Stimulated activated CD4-positive, alpha-beta T cell treated with anti-CD3 and anti-CD28 coated beads, Interleukin-4, amount 100 ng/mL, for 1 hour (primary cell): ENCODE measurements around the gene GALNTL6.
"Not testable (repeated sequence)": the region's sequence is repeated elsewhere in the genome, so short reads cannot be mapped to it uniquely, and the experiment has no call there.

Experiments
- DNase-seq: peaks from one replicate; pipeline ENCODE4 v3.0.0-alpha.2; 2020

Gene GALNTL6

DNA sequence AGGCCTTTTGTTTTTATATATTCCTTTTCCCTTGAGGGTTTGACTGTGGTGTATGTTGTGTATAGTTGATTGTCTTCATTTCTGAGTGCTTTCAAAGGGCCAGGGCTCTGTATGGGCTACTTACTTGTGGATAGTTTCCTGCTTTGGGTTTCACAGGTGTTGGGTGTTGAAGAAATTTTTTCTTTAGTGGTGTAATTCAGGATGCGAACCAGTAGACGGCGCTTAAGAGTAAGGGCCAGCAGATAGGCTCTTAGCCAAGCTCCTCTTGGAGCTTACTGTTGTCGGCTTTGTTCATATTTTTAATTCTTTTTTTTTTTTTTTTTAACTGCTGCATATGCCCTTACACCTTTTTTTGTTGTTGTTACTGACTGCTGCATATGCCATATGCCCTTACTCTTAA, 1079.1 kb downstream of the GALNTL6 start:
- no peak for DNase-seq

- no peak for DNase-seq
These were observed 1082.5 kb downstream of the GALNTL6 start for GRCh38 chr4:172895699-172896098.

- no peak for DNase-seq
These were observed 1083.8 kb downstream of the GALNTL6 start for GRCh38 chr4:172897046-172897445.

DNA sequence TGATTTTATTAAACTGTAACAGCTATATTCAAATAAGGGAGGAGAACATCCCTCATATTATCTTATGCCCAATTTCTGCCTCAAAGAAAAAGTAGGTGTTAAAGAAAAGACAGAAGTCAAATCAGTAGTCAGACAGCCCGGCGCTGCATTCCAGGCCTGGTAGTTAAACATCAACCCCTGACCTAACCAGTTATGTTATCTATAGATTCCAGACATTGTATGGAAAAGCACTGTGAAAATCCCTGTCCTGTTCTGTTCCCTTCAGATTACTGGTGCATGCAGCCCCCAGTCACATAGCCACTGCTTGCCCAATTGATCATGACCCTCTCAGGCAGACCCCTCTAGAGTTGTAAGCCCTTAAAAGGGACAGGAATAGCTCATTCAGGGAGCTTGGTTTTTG, 1085.5 kb downstream of the GALNTL6 start:
- DNase-seq, result no peak

DNA sequence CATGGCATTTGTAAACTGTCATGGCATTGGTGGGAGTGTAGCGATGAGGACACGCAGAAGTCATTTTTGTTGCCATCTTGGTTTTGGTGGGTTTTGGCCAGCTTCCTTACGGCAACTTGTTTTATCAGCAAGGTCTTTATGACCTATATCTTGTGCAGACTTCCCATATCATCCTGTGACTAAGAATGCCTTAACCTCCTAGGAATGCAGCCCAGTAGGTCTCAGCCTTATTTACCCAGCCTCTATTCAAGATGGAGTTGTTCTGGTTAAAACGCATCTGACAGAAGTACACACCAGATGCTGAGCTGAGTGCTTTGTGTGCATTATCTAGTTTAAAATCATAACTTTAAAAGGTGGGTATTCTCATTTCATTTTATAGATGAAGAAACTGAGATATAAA, 1086.7 kb downstream of the GALNTL6 start:
- no peak for DNase-seq

GRCh38 chr4:172900900-172901299, 1087.7 kb downstream of the GALNTL6 start:
- DNase-seq, result no peak

DNA sequence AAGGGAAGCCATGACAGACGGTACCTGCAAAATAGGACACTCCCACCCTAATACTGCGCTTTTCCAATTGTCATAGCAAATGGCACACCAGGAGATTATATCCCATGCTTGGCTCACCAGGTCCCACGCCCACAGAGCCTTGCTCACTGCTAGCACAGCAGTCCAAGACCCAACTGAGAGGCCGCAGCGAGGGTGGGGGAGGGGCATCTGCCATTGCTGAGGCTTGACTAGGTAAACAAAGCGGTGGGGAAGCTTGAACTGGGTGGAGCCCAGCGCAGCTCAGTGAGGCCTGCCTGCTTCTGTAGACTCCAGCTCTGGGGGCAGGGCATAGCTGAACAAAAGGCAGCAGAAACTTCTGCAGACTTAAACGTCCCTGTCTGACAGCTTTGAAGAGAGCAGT, 1099.3 kb downstream of the GALNTL6 start:
- DNase-seq, result not testable (repeated sequence)

DNA sequence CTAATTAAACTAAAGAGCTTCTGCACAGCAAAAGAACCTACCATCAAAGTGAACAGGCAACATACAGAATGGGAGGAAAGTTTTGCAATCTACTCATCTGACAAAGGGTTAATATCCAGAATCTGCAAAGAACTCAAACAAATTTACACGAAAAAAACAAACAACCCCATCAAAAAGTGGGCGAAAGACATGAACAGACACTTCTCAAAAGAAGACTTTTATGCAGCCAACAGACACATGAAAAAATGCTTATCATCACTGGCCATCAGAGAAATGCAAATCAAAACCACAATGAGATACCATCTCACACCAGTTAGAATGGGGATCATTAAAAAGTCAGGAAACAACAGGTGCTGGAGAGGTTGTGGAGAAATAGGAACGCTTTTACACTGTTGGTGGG, 1104.2 kb downstream of the GALNTL6 start:
- DNase-seq, result not testable (repeated sequence)

DNA sequence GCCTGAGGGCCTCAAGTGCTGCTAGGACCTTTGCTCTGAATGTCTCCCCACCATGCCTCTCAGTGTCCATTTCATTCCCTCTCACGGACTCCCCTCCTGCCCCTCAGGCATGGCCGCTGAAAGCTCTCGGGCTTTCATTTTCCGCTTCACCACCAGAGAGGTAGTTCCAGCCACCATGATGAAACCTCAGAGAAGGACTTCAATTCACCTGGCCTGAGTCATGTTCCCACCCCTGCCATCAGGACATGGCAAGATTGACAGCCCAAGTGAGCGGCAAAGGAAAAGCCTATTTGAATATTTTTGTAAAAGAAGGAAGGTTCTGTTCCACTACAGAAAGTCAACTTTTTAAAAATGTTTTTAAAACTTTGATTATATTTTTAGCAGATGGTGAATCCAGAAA, 1106.1 kb downstream of the GALNTL6 start:
- DNase-seq, result no peak

- DNase-seq, result no peak
These were observed 1114.1 kb downstream of the GALNTL6 start for GRCh38 chr4:172927096-172927814.

DNA sequence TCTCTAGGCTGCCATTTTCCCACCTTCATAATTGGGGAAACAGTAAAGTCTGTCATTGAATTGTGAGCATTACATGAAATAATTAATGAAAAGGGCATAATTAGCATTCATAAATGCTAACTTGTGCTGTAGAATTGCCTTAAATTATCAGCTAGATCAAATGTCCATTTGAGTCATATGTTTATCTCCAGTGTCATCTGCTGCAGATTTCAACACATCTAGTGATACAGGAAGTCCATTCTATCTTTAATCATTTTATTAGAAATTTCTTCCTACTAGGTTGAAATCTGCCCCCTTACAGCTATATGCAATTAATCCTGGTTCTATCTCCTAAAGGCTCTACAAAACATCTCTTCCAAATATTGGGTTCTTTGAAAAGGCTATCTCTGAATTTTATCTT, 1115.1 kb downstream of the GALNTL6 start:
- no peak for DNase-seq

- no peak for DNase-seq
These were observed 1125.0 kb downstream of the GALNTL6 start for GRCh38 chr4:172938072-172938829.

DNA sequence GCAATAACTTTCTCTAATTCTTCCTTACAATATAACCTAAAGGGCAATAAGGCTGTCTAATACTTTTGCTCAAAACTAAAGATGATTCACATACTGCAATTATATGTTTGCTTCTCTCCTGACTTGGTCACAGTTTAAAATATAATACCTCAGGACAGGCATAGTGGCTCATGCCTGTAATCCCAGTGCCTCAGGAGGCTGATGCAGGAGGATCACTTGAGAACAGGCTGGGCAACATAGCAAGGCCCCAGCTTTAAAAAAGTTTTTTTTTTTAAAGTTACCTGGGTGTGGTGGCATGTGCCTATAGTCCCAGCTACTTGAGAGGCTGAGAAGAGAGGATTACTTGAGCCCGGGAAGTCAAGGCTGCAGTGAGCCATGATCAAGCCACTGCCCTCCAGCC, 1125.7 kb downstream of the GALNTL6 start:
- DNase-seq, result no peak

GRCh38 chr4:172942840-172943239, 1129.6 kb downstream of the GALNTL6 start:
- no peak for DNase-seq

GRCh38 chr4:172945611-172946010, 1132.4 kb downstream of the GALNTL6 start:
- DNase-seq, result no peak

- DNase-seq, result no peak
These were observed 1133.3 kb downstream of the GALNTL6 start for GRCh38 chr4:172946503-172946902.

DNA sequence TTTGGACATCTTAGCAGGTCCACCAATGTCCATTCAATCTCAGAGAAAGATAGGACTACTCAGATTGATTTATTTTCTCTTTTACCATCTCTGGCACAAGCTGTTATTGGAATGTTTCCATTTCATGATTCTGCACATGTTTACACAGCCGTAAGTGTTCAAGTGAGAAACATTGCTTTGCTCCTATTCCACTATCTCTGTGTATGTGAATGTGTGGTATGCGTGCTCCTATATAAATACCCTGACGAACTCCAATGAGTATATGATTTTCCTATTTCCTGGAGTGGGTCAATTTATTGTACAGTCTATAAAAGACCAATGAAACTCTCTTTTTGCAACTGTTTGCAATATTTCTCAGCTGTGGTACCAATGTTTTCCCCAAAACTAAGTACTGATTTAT, 1134.4 kb downstream of the GALNTL6 start:
- no peak for DNase-seq

- DNase-seq, result no peak
These were observed 1137.8 kb downstream of the GALNTL6 start for GRCh38 chr4:172950990-172951389.

- no peak for DNase-seq
These were observed 1138.7 kb downstream of the GALNTL6 start for GRCh38 chr4:172951679-172952451.

DNA sequence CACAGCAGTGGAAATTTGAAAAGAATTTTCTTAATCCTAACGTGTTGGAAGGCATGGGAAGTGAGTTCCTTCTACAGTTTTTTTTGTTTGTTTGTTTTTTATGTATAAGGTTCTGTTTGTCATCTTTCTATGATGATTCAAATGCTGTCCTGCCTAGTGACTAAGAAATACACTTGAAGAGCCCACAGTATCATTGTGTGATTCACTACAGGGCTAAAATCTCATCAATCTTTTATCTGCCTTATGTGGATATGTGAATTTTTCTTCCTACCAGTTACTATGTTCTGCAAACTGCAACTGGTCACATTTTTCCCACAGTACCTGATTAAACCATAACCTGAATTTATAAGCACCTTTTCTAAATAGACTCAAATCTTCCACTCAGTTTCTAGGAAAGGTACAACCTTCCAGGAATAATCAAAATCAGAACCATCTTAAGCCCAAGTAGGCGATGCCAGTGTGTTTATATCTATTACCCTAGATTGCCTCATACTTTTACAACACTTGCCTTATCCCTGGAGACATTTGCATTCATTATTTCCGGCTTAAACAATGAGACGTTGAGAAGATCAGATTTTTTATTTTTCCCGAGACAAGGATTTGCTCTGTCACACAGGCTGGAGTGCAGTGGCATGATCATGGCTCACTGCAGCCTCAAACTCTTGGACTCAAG, 1140.8 kb downstream of the GALNTL6 start:
- no peak for DNase-seq

DNA sequence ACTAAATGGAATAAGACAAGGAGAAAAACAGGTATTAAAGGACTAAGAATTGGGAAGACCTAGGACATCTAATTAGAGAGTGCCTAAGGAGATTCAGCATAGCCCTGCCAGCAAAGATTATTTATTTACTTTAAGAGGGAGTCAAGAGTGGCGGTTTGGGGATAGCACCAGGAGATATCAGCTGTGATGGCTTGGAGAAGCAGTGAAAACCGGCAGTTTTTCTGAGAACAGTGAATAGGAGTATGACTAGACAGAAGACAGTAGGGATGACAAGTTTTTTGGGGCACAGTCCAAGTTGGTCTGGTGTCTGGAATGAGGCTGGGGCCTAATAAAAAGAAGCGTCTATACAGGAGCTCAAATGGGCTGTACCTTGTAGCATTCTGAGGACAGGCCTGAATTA, 1143.1 kb downstream of the GALNTL6 start:
- not testable (repeated sequence) for DNase-seq

DNA sequence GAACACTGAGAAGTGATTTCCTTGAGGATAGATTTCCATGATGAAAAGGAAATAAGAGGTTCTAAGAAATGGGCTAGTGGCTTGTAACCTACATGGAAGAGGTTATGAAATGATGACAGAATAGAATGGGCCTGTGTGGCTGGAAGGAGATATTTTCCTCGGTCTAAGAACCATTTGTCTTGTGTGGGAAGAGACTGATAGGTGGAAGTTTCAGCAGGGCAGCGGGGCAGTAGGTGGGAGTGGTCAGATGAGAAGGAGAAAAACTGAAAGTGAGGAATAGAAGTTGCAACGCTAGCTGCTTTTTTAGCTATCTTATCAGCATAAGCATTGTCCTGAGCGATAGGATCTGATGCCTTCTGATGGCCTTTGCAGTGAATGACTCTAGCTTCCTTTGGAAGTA, 1144.0 kb downstream of the GALNTL6 start:
- no peak for DNase-seq
